GM18517 (cell line): ENCODE measurements around the gene CREB5.
"Not testable (repeated sequence)": the region's sequence is repeated elsewhere in the genome, so short reads cannot be mapped to it uniquely, and the experiment has no call there.

Experiments used
- ATAC-seq: cut with Tn5 transposase; IDR thresholded peaks from one replicate; pipeline ENCODE4 v1.9.1; 2021; ENCODE audit warnings: mild to moderate bottlenecking, moderate library complexity; ENCODE audit not compliant: unreplicated experiment

Gene CREB5, protein sequence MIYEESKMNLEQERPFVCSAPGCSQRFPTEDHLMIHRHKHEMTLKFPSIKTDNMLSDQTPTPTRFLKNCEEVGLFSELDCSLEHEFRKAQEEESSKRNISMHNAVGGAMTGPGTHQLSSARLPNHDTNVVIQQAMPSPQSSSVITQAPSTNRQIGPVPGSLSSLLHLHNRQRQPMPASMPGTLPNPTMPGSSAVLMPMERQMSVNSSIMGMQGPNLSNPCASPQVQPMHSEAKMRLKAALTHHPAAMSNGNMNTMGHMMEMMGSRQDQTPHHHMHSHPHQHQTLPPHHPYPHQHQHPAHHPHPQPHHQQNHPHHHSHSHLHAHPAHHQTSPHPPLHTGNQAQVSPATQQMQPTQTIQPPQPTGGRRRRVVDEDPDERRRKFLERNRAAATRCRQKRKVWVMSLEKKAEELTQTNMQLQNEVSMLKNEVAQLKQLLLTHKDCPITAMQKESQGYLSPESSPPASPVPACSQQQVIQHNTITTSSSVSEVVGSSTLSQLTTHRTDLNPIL

DNA sequence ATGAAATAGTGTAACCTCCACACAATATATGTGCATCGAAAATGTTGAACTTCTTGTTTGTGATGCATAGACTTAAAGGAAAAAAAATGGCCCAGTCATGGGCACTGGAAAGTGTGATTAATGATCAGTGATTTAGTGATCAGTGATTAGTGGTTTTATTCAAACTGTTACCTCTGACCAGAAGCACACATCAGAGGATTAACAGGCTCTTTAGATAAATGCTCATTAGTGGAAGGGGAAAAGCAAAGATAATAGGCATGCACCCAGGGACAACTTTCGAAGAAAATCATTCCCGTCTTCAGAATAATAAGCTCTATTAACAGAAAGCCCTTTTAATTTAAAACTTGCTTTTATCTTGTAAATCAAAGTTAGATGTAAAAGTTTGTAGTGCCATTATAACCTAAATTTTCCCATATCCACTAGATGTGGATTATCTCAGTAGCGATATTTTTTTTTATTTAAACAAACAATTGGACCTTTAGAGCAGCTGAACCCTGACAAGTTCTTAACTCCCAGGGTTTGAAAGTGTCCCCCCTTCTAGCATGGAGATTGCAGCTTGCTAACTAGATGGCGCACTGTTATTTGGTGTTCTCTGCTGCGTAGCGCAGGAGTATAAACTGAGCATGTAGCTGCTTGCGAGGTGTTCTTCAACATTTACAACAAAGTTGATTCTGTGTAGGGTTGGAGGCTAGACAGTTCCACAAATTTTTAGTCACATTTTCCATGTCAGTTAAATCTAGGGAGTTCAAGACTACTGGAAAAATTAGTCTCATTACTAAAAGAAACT is at the start of gene CREB5:
CREB5 (plus strand) TSS at position 643 of the 787 bp plus-strand sequence. CDS start 397 bp downstream, outside the sequence.
- no peak for ATAC-seq

DNA sequence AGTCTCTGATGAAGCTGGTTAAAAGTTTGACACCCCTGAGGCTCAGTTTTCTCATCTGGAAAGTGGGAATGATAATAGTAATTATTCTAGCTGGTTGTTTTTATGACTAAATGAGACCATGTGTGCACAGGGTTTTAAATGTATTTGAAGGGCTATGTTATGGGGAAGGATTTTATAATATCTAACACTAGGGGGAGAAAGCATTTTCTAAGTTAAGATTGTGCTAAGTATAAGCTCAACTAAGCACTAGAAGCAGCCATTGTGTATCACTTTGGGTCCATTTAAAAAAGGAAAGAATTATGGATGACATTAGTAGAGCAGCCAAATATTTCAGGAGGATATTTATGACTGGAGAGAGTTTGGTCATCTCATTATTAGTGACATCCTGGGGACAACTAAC is 49.5 kb upstream of the CREB5 start:
- ATAC-seq = no peak

DNA sequence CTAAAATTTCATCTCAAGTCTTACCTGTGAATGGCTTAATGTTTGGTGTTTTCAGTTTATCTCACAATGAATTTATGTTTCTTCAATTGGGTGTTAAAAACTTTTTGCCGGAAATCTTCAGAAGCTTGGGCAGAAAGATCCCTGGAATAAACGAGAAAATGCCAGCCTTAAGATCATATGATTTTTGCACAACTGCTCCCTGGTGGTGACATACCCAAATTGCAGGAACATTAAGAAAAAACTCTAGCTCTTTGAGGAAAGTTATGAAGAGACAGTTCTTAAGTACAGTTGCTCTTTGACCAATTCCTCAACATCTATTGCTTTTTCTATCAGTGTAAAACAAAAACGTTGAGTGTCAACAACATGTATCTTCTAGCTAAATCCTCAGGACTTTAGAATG is 48.2 kb upstream of the CREB5 start:
- no peak for ATAC-seq

DNA sequence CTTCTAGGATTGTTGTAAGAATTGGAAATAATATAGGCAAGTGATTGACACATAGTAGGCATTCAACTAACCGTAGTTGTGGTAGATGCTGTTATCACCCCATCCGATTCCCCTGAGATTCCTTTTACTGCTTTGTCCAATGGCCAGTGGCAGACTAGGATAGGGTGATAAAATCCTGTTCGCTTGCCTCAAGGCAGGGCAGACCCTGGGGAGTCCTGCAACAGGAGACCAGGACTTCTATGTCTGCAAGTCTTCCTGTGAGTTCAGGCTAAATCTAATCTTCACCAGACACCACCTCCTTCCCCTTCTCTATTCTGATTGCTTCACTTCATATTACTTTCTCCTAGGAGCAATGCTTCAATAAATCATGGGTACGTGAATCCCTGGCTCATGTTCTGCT is 42.8 kb upstream of the CREB5 start:
- no peak for ATAC-seq

DNA sequence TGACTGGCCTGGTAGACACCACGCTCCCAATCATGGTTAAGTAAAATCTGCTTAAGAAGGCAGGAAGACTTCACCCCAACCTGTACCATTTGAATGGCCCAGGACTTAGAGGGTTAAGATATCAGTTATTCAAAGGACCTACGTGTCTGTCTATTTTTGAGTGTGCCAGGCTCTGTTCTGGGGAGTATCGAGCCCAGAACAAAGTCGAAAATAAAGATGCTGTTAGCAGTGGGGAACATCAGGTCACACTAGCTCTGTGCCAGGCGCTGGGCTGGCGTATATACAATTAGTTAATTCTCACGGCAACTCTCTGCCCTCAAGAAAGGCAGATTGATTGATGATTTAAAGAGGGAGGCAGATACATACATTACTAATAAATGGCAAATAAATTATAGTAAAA is 40.5 kb upstream of the CREB5 start:
- ATAC-seq = no peak

DNA sequence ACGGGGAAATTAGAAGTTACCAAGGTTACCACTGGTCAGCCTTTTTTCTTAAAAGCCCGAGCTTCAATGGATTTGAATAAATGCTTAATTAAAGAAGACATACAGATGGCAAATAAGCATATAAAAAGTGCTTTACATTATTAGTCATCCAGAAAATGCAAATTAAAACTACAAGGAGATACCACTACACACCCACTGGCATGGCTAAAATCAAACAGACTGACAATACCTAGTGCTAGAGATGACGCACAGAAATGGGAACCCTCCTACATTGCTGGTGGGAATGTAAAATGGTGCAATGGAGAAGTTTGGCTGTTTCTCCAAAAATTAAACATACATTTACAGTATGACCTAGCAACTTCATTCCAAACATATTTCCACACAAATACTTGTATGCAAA is 38.3 kb upstream of the CREB5 start:
- no peak for ATAC-seq

DNA sequence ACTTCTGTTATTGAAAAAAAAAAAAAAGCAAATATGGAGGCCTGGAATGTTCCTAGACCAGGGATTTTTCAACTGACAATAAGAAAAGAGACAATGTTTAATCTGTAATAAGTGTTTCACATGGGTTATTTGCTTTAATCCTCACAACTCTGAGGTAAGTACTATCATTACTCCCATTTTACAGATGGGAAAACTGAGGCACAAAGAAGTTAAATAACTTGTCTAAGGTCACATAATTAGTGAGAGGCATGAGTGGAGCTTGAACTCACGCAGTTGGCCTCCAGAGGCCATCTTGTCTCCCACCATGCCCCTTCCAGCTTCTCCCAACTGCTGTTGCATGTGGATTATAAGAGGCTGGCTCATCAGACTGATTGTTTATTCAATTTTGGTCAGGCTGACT is 36.6 kb upstream of the CREB5 start:
- ATAC-seq = no peak

DNA sequence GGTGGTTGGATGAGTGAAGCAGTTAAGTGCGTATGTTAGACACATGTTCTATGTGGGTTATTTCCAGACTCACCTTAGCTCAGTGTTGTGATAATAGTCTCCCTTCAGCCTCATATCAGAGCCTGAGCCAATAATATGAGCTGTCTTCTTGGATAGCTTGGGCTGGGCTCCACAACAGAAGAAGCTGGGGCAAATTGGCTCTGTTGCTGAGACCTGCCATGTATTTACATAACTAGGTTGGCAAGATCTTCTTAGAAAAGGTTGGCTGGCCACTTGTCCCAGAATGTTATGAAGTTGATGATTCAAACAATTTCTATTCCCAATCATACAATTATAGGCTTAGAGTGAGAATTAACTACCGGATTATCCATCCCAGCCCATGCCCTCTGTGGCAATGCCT is 35.7 kb upstream of the CREB5 start:
- ATAC-seq = no peak

DNA sequence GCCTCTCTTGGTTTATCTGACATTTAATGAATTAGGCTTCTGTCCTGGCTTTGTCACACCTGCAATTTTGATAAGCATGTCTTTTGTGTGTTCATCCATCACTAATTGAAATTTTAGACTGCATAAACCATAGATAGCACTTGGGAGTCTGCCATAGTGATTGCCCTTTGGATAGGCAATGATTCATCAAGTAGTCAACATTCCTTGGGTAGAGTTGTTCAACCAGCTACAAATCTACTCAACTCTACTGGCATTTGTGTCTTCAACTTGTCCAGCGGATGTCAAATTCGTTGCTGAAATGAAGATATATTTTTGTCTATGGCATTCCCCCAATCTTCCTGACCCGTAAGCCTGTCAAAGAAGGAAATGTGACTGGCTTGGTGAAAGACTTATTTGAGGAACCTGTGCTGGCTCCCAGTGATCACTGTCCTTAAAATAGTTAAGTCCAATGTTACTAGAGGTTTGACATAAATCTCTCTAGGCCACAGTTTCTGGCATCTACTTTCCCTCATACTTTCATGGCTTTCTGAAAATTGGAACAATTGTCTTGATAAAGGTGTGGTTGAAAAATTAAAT is 33.7 kb upstream of the CREB5 start:
- ATAC-seq = no peak

DNA sequence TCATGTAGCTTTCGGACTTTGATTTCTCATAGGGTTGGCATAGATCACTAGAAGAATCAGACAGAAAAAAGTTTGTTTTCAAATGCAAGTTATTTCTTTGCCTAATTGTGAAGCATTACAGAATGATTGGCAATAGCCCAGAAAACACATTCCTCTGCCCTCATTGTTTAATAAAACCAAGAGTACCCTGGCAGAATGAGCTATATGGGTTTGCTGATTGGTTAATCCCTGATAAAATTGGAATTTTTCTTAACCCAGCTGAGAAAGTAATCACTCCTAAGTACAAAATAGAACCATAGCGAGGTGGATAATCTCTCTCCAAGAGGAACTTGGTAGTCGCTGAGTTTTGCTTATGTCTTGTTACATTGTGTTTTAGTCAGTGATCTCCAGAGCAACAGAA is 30.9 kb upstream of the CREB5 start:
- ATAC-seq = no peak

DNA sequence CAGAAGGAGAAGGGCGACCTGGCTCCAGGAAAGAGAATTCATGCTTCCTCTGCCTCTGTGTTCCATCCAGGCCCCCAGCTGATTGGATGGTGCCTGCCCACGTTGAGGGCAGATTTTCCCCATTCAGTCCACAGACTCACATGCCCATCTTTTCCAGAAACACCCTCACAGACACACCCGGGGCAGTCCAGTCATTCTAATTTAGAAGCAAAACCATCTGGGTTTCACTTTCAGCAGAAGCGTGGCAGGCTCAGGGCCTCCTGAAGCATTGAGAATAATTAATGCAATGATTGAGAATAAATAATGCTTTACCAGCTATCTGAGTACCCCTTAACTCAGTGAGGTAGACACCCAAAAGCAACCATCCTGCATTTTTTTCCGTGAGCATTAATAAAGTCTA is 30.2 kb upstream of the CREB5 start:
- ATAC-seq = no peak

DNA sequence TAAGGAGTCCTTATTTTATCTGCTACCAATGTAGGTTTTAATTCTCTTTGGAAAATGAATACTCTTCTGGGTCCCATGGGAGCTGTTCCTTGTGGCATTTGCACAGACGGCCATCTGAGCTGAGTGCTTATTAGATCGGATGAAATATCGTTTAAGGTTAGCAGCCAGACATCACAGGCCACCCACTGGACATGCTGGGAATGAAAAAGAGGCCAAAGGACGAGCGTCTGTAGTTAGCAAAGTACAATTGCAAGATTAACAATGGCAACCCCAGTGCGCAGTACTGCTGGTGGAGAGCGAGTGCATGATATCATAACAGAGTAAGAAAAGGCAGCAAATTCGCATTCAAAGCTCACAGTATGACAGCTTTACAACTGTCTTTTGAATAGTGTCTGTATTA is 28.3 kb upstream of the CREB5 start:
- ATAC-seq = no peak

DNA sequence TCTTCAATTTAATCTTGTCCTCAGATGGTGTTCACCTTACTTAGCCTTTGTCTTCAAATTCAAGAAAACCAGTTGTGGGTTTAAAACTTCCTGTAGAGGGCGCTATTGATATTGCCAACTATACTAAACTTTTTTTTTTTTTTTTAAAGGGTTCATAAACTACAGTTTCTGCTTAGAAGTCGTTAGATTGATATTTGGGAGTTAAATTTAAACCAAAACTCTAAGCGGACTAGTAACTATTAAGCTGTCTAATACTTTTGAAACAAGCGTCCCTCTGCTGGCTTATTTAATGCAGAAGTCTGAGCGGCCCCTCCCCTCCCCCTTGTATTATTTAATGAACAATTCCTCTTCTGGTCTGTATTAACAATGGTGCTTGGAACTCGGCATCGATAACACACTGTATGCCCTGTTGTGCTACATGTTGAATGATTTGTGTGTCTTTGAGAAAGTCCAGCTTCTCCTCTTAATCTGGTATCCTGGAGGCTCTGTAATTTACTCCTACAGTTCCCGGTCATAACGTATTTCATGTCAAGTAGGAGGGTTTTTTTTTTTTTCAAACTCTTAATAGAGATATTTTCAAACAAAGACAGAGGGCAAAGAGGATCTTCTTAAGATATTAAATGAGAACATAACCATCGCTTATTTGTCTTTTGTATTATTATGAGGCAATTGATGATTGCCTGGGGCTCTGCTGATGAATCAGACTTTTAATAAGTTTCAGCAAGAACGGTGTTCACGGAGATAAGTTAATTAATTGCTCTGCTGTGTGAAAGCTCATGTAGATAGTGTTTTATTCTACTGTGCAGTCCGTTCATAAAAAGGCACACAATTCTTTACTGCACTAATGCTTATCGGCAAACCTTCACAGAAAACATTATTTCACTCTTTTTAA is 22.6 kb upstream of the CREB5 start:
- ATAC-seq = no peak

DNA sequence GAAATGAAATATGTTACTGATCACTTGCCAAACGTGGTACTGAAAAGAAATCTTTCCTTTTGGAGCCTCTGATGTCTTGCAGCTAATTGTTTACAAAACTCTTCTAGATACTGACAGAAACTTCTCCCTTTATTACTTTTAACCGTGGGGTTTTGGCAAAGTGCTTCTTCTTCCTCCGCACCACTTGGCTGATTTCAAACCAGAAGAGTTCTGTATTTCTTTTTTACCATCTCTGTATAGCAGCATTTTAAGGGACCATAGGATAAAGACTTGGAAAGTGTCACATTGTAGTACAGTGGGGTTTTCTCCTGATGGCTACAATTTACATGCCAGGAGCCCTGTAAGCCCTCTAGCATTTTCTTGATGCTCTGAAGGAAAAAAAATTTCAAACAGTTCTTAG is 21.9 kb upstream of the CREB5 start:
- ATAC-seq = no peak

DNA sequence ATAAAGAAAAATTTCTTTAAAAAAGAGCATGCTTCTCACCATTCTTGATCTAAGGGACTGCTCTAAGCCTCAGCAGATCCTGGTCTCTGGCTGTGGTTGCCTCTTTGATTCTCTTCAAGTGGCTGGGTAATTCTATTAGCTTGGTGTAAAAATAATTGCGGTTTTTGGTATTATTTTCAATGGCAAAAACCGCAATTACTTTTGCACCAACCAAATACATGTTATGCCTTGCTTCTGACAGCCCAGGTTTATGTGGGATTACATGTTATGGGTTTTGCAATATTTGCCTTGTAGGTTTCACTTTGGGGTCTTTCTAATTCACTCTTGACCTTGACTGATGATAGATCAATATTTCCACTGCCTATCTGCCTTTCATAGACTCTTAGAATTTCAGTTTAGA is 20.0 kb upstream of the CREB5 start:
- no peak for ATAC-seq

DNA sequence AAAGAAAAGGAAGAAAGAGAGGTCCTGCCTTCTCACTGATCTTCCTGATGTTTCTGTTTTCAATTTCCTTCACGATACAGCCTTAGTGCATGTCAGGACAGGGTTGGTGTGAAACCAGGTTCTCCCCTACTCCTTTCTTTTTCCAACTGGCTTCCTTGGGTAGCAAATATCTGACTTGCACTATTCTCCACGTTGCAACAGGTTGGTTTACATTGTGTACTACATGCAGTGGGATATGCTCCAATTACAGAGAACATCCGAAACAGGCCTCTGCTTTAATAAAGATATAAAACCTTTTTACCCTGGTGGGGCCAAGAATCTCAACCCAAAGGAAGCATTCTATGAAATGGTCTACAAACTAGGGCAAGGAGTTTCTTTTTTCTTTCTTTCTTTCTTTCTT is 16.9 kb upstream of the CREB5 start:
- no peak for ATAC-seq

DNA sequence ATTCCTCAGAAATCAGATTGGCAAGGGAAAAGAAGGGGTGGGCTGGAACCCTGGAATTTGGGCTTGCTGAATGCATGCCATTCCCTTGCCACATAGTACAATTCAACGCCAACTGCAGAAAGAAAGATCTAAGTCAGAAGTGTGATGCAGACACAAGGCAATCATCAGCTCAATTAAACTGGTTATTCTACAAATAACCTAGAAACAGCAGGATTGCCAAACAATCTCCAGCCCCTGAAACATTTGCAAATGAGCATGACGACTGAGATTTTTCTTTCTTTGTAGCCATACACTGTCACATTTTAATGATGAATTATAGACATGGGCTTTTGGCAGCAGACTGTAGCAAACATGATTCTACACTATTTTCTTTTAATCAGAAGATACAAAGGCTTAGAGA is 16.5 kb upstream of the CREB5 start:
- ATAC-seq = no peak

DNA sequence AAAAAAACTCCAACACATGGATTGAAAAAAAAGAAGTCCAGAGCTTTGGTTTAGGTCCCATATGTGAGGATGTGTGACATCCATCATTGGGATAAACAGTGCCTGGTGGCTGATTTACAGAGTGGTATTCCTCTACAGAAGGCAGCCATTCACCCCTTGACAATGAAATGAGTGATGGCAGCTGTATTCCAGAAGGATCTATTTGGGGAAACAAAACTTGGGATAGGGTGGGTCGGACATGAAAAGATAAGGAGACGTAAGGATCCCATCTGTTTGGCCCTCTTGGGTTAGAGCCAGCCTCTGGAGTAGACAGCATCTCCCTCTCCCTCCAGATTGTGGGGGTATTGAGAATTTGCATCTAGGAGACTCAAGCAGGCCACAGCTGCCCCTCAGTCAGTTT is 15.2 kb upstream of the CREB5 start:
- ATAC-seq = no peak

DNA sequence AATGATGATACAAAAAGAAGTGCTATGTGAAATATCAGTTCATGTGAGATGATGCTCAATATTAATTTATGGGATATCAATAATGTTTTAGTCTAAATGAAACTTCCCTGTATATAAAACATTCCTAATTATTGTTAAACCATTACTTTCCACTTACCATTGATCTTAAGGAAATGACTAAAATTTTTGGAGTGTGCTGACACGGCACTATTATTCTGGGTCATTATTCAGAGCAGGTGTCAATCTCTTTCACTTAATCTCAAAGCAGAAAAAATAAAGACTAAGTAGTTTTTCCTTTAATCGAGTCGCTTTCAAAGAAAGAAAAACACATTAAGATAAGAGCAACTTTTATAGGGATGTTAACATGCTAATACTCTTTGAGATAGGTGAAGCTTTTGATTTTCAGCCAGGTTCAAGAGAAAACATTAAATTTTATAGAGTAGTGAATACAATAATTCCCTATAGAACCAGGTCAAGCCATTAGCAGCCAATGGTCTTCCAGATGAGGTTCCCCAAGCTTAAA is 11.4 kb upstream of the CREB5 start:
- ATAC-seq = no peak

DNA sequence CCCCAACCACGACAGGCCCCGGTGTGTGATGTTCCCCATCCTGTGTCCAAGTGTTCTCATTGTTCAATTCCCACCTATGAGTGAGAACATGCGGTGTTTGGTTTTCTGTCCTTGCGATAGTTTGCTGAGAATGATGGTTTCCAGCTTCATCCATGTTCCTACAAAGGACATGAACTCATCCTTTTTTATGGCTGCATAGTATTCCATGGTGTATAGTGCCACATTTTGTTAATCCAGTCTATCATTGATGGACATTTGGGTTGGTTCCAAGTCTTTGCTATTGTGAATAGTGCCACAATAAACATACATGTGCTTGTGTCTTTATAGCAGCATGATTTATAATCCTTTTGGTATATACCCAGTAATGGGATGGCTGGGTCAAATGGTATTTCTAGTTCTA is 10.8 kb upstream of the CREB5 start:
- not testable (repeated sequence) for ATAC-seq

DNA sequence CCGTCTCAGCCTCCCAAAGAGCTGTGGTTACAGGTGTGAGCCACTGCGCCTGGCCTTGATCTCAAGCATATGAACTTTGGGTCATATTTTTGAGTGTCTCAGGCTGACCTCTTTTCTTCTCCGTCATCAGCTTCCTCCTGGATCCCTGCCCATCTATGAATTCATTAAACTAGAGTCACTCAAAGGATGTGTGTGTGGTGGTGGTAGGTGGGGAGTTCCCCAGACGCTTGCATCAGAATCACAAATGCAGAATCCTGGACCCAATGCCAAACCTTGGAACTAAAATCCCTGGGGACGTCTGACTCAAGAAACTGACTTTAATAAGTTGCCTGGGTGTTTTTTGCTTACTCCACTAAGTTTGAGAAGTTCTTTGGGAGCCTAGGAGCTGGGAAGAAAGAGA is 6.7 kb upstream of the CREB5 start:
- ATAC-seq = no peak
